GM12865 (cell line): ENCODE measurements around the gene PROM1.

ENCODE experiments used
- DNase-seq: peaks from one replicate; pipeline ENCODE4 v3.0.0; 2010; ENCODE audit warnings: low read depth
- H3K4me3 ChIP-seq: 2 replicates; pipeline ENCODE4 v1.5.1; 2011; ENCODE audit warnings: mild to moderate bottlenecking, low read depth, low read length, control low read depth
- CTCF ChIP-seq: IDR thresholded peaks from 2 replicates; pipeline ENCODE4 v1.5.1; 2011; ENCODE audit warnings: low read length, control low read depth, low read depth, inconsistent platforms; ENCODE audit not compliant: insufficient read depth; ENCODE audit errors: missing control alignments

The PROM1 gene

DNA sequence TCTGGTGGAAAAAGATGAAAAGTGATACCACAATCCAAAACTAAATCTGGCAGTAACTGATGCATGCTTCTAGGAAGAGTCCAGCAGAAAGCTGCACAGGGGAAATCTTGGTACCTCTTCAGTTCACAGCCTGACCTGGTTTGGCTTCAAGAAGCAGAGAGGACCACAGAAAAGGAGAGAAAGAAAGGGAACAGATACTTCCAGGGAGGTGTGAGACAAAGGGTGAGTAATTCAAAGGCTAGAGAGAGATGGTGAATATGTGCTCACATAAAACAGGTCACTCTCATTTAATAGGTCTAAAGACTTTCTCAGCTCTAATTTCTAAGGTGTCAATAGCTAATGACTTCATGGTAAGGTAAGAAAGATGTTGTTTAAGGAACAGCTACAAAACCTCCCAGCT lies 132.0 kb downstream of the PROM1 start:
- TF ChIP-seq CTCF, result no peak
- no peak overlapping the region for H3K4me3 ChIP-seq
- DNase-seq, result no peak

DNA sequence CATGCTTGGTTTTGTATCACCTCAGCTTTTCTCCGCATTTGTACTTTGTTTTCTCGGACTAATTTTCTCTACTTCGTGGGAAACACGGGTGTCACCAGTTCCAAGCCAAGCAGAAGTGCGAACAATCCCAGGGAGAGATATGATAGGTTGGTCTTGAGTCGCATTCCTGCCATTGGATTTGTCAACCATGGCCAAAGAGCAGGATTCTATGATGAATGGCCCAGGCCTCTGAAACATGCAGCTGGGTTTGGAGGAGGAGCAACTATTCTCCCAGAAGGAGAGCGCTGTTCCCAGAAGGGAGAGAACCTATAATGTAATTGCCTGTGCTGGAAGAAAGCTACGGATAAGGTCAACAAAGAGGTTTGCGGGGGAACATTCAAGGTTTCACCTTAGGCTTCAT lies 135.0 kb downstream of the PROM1 start:
- no peak for DNase-seq
- H3K4me3 ChIP-seq, result no peak overlapping the region
- TF ChIP-seq CTCF, result no peak

DNA sequence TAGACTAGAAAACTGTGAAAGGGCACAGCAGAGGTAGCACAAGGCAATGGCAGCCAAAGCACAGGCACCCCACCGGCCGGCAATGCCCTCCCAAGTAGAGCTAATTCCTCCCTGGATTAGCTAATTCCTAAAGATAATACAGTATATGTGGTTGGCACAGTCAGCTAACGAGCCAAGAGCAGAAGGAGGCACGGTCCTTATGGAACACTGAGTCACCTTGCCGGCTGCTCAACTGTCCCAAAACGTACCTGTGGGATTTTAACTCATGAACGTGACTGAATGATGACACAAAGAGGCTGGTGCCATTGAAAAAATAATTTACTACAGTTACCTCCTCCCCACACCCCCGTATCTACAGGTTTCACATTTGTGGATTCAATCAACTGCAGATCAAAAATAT lies 136.1 kb downstream of the PROM1 start:
- no peak for TF ChIP-seq CTCF

GRCh38 chr4:15945516-15945915 lies 138.3 kb downstream of the PROM1 start:
- H3K4me3 ChIP-seq, result no peak overlapping the region
- no peak for TF ChIP-seq CTCF
- DNase-seq, result no peak

More for the DNA sequence above, 136.1 kb downstream of the PROM1 start:
- H3K4me3 ChIP-seq, result no peak overlapping the region
- no peak for DNase-seq

DNA sequence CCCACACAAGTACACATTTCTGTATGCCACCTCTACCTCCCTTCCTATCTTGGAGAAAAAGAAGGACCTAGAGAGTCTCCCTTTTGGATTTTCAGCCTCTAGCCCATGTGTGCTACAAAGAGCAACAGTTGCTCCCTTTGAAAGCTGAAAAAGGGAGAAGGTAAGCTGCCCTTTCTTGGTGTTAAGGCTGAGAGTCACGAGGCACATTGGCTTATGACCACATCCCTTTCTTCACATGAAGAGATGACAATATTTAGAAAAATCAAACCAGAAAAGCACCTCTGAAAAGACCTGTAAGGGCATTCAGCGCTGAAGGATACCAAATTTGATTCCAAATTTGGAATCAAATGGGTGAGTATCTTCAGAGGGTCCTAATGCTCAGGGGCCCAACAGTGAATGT lies 138.9 kb downstream of the PROM1 start:
- no peak overlapping the region for H3K4me3 ChIP-seq
- no peak for TF ChIP-seq CTCF
- DNase-seq, result no peak

DNA sequence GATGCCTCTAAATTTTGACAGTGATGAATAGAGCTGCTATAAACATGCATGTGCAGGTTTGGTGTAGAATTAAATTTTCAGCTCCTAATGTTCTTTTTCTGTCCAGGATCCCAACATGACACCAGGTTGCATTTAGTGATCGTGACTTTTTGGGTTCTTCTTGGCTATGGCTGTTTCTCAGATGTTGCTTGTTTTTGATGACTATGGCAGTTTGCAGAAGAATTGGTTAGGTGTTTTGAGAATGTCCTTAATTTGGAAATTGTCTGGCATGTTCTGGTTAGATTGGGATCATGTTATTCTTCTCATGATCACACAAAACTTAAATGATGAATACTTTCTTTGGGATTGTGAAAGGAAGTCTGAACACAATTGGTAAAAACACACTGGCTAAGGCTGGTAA lies 141.5 kb downstream of the PROM1 start:
- H3K4me3 ChIP-seq, result no peak overlapping the region
- no peak for DNase-seq
- no peak for TF ChIP-seq CTCF

DNA sequence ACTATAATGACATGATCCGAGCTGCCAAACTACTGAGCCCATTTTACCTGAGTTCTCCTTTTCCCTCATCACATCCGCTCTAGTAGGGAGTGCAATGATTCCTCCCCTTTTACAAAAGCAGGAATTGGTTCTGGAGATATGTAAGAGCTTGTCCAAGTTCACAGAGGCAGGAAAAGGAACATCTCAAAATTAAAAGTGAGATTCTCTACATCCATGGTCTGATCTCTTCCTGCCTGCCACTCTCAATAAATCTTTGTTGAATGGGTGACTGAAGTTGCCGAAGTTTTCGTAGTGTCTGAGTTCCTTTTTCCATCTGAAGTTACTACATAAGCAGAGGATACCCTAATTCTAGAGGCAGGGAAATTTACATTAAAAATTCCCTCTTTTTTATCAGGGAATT lies 145.2 kb downstream of the PROM1 start, which contains the start of gene FGFBP1:
TSS of gene FGFBP1 (minus strand) at position 101 of the 400 bp plus-strand sequence. CDS start 2,108 bp downstream, outside the sequence.
- DNase-seq, result no peak
- TF ChIP-seq CTCF, result no peak
- H3K4me3 ChIP-seq, result no peak within 1 kb of the TSS
